GM18909 (cell line): ENCODE measurements around the gene TEX29.

Source experiments
- ATAC-seq: cut with Tn5 transposase; IDR thresholded peaks from one replicate; pipeline ENCODE4 v1.9.1; 2021; ENCODE audit warnings: mild to moderate bottlenecking; ENCODE audit not compliant: unreplicated experiment, poor library complexity

TEX29 gene

GRCh38 chr13:111337741-111338140, 17.3 kb downstream of the TEX29 start:
- no peak for ATAC-seq

- ATAC-seq = no peak
Observed at GRCh38 chr13:111338841-111339240, 18.4 kb downstream of the TEX29 start.

GRCh38 chr13:111339366-111340143, 19.1 kb downstream of the TEX29 start:
- no peak for ATAC-seq

- no peak for ATAC-seq
Observed at GRCh38 chr13:111341886-111342285, 21.4 kb downstream of the TEX29 start.

GRCh38 chr13:111342721-111343120, 22.3 kb downstream of the TEX29 start:
- no peak for ATAC-seq

GRCh38 chr13:111343186-111343805, 22.9 kb downstream of the TEX29 start:
- ATAC-seq = no peak

GRCh38 chr13:111344471-111345191, 24.2 kb downstream of the TEX29 start:
- no peak for ATAC-seq

GRCh38 chr13:111345682-111346081, 25.2 kb downstream of the TEX29 start:
- ATAC-seq = no peak

- no peak for ATAC-seq
Observed at GRCh38 chr13:111346101-111346680, 25.7 kb downstream of the TEX29 start.

GRCh38 chr13:111347438-111347837, 27.0 kb downstream of the TEX29 start:
- no peak for ATAC-seq

GRCh38 chr13:111353508-111353907, 33.1 kb downstream of the TEX29 start:
- ATAC-seq = no peak

GRCh38 chr13:111354789-111355188, 34.3 kb downstream of the TEX29 start:
- no peak for ATAC-seq

GRCh38 chr13:111356795-111357194, 36.4 kb downstream of the TEX29 start:
- no peak for ATAC-seq

- no peak for ATAC-seq
Observed at GRCh38 chr13:111359237-111359915, 38.9 kb downstream of the TEX29 start.

- no peak for ATAC-seq
Observed at GRCh38 chr13:111359930-111360329, 39.5 kb downstream of the TEX29 start.

GRCh38 chr13:111360452-111360851, 40.0 kb downstream of the TEX29 start:
- no peak for ATAC-seq

GRCh38 chr13:111361046-111361872, 40.8 kb downstream of the TEX29 start:
- ATAC-seq = no peak

GRCh38 chr13:111361873-111362648, 41.6 kb downstream of the TEX29 start:
- ATAC-seq = no peak

GRCh38 chr13:111363121-111363520, 42.7 kb downstream of the TEX29 start:
- no peak for ATAC-seq
